ENCODE measurements around the gene FABP2.

GRCh38 chr4:119315036-119315435 lies 6.9 kb downstream of the FABP2 start:
- TF ChIP-seq, protein P1, sequence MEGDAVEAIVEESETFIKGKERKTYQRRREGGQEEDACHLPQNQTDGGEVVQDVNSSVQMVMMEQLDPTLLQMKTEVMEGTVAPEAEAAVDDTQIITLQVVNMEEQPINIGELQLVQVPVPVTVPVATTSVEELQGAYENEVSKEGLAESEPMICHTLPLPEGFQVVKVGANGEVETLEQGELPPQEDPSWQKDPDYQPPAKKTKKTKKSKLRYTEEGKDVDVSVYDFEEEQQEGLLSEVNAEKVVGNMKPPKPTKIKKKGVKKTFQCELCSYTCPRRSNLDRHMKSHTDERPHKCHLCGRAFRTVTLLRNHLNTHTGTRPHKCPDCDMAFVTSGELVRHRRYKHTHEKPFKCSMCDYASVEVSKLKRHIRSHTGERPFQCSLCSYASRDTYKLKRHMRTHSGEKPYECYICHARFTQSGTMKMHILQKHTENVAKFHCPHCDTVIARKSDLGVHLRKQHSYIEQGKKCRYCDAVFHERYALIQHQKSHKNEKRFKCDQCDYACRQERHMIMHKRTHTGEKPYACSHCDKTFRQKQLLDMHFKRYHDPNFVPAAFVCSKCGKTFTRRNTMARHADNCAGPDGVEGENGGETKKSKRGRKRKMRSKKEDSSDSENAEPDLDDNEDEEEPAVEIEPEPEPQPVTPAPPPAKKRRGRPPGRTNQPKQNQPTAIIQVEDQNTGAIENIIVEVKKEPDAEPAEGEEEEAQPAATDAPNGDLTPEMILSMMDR (IDR thresholded peaks at IDR 0.05) = no peak
- TF ChIP-seq POLR2A (IDR thresholded peaks at IDR 0.05) = no peak
